Measurements from ENCODE around the gene B3GNT2.
"Not testable (repeated sequence)": the region's sequence is repeated elsewhere in the genome, so short reads cannot be mapped to it uniquely, and the experiment has no call there.

The B3GNT2 gene

GRCh38 chr2:62234755-62235655 lies 39.1 kb downstream of the B3GNT2 start:
- no peak for DNase-seq (ENCODE audit: low spot score)
- FAIRE-seq: no peak

- no peak for FAIRE-seq
- DNase-seq (ENCODE audit: low spot score): no peak
Observed at GRCh38 chr2:62236499-62236898, 40.6 kb downstream of the B3GNT2 start.

- DNase-seq (ENCODE audit: low spot score): no peak
- FAIRE-seq: no peak
Observed at GRCh38 chr2:62238236-62238635, 42.3 kb downstream of the B3GNT2 start.

GRCh38 chr2:62240546-62240945 lies 44.6 kb downstream of the B3GNT2 start:
- FAIRE-seq (no peak), DNase-seq (ENCODE audit: low spot score) (no peak)

- FAIRE-seq (no peak), DNase-seq (ENCODE audit: low spot score) (no peak)
Observed at GRCh38 chr2:62243983-62244382, 48.1 kb downstream of the B3GNT2 start.

- FAIRE-seq (no peak), DNase-seq (ENCODE audit: low spot score) (no peak)
Observed at GRCh38 chr2:62248226-62248625, 52.3 kb downstream of the B3GNT2 start.

GRCh38 chr2:62250239-62250638 lies 54.3 kb downstream of the B3GNT2 start:
- no peak for FAIRE-seq
- DNase-seq (ENCODE audit: low spot score): no peak

- DNase-seq (ENCODE audit: low spot score) (no peak), FAIRE-seq (no peak)
Observed at GRCh38 chr2:62254424-62255266, 58.7 kb downstream of the B3GNT2 start.

GRCh38 chr2:62257466-62257865 lies 61.6 kb downstream of the B3GNT2 start:
- DNase-seq (ENCODE audit: low spot score) (no peak), FAIRE-seq (no peak)

GRCh38 chr2:62263076-62263715 lies 67.3 kb downstream of the B3GNT2 start:
- no peak for FAIRE-seq
- no peak for DNase-seq (ENCODE audit: low spot score)

GRCh38 chr2:62264186-62264585 lies 68.3 kb downstream of the B3GNT2 start:
- no peak for FAIRE-seq
- DNase-seq (ENCODE audit: low spot score): no peak

GRCh38 chr2:62265106-62265505 lies 69.2 kb downstream of the B3GNT2 start:
- DNase-seq (ENCODE audit: low spot score): no peak

GRCh38 chr2:62266433-62267038 lies 70.6 kb downstream of the B3GNT2 start:
- DNase-seq (ENCODE audit: low spot score): peak; percentile 79
- FAIRE-seq: peak; percentile 87

More at GRCh38 chr2:62265106-62265505, 69.2 kb downstream of the B3GNT2 start:
- FAIRE-seq: no peak

- no peak for DNase-seq (ENCODE audit: low spot score)
- FAIRE-seq: no peak
Observed at GRCh38 chr2:62267696-62268095, 71.8 kb downstream of the B3GNT2 start.

GRCh38 chr2:62268681-62269188 lies 72.8 kb downstream of the B3GNT2 start:
- not testable (repeated sequence) for FAIRE-seq

GRCh38 chr2:62270728-62271127 lies 74.8 kb downstream of the B3GNT2 start:
- DNase-seq (ENCODE audit: low spot score): no peak

More at GRCh38 chr2:62268681-62269188, 72.8 kb downstream of the B3GNT2 start:
- DNase-seq (ENCODE audit: low spot score): not testable (repeated sequence)

More at GRCh38 chr2:62270728-62271127, 74.8 kb downstream of the B3GNT2 start:
- FAIRE-seq: no peak
